Activated CD4-positive, alpha-beta T cell treated with anti-CD3 and anti-CD28 coated beads for 48 hours (primary cell): ENCODE results near the gene NEBL.
"Not testable (repeated sequence)": the region's sequence is repeated elsewhere in the genome, so short reads cannot be mapped to it uniquely, and the experiment has no call there.

Experiments used
- DNase-seq: peaks from one replicate; pipeline ENCODE4 v3.0.0-alpha.2; 2020

The NEBL gene

GRCh38 chr10:20897146-20897825 is at the start of gene NEBL:
Gene NEBL, minus strand, starts transcription at chr10:20897311. Its CDS starts 106 bp downstream, at chr10:20897205.
- no peak for DNase-seq

- DNase-seq: no peak
Observed at GRCh38 chr10:20945546-20946332, 48.6 kb upstream of the NEBL start.

- no peak for DNase-seq
Observed at GRCh38 chr10:20944789-20945502, 47.8 kb upstream of the NEBL start.

GRCh38 chr10:20939414-20939813 is 42.3 kb upstream of the NEBL start:
- not testable (repeated sequence) for DNase-seq

- no peak for DNase-seq
Observed at GRCh38 chr10:20936396-20936795, 39.3 kb upstream of the NEBL start.

- no peak for DNase-seq
Observed at GRCh38 chr10:20935931-20936330, 38.8 kb upstream of the NEBL start.

- DNase-seq: no peak
Observed at GRCh38 chr10:20935301-20935700, 38.2 kb upstream of the NEBL start.

GRCh38 chr10:20933705-20934104 is 36.6 kb upstream of the NEBL start:
- DNase-seq: no peak

GRCh38 chr10:20932606-20933126 is 35.6 kb upstream of the NEBL start:
- no peak for DNase-seq

GRCh38 chr10:20931156-20931795 is 34.2 kb upstream of the NEBL start:
- DNase-seq: no peak

- DNase-seq: no peak
Observed at GRCh38 chr10:20927456-20927855, 30.3 kb upstream of the NEBL start.

- DNase-seq: no peak
Observed at GRCh38 chr10:20922451-20922850, 25.3 kb upstream of the NEBL start.

- no peak for DNase-seq
Observed at GRCh38 chr10:20922033-20922432, 24.9 kb upstream of the NEBL start.

GRCh38 chr10:20920061-20920460 is 22.9 kb upstream of the NEBL start:
- no peak for DNase-seq

GRCh38 chr10:20919481-20919880 is 22.4 kb upstream of the NEBL start:
- no peak for DNase-seq

GRCh38 chr10:20916976-20917375 is 19.9 kb upstream of the NEBL start:
- no peak for DNase-seq

- DNase-seq: no peak
Observed at GRCh38 chr10:20912969-20913368, 15.9 kb upstream of the NEBL start.

GRCh38 chr10:20911626-20912025 is 14.5 kb upstream of the NEBL start:
- DNase-seq: no peak

GRCh38 chr10:20909801-20910200 is 12.7 kb upstream of the NEBL start:
- DNase-seq: no peak

GRCh38 chr10:20908391-20908790 is 11.3 kb upstream of the NEBL start:
- DNase-seq: no peak

- DNase-seq: no peak
Observed at GRCh38 chr10:20903635-20904390, 6.7 kb upstream of the NEBL start.

- no peak for DNase-seq
Observed at GRCh38 chr10:20901110-20901509, 4.0 kb upstream of the NEBL start.
